Skeletal muscle tissue (tissue), 4 donors: Measurements from ENCODE around the gene ANAPC2. TPM values are rescaled to one million over a fixed set of nuclear protein-coding genes. Genes with fewer than 3 reads are reported as not detected.
"Not testable (repeated sequence)": the region's sequence is repeated elsewhere in the genome, so short reads cannot be mapped to it uniquely, and the experiment has no call there.

ENCODE experiments used
- H3K27ac ChIP-seq: one replicate; pipeline ENCODE4 v1.7.0; 2013; ENCODE audit warnings: mild to moderate bottlenecking, low read depth, low read length, inconsistent platforms
- H3K27me3 ChIP-seq, 3 donors: one replicate each; pipeline ENCODE4 v1.7.0; 2013; ENCODE audit warnings: low read length in 3 of 3; ENCODE audit not compliant: control insufficient read depth in 3 of 3, insufficient read depth in 3 of 3
- H3K36me3 ChIP-seq, 3 donors: one replicate each; pipeline ENCODE4 v1.7.0; 2013; ENCODE audit warnings: low read length in 3 of 3; ENCODE audit not compliant: control insufficient read depth in 3 of 3, insufficient read depth in 3 of 3
- H3K4me1 ChIP-seq, 3 donors: one replicate each; pipeline ENCODE4 v1.7.0; 2013; ENCODE audit warnings: low read length in 3 of 3, mild to moderate bottlenecking in 3 of 3; ENCODE audit not compliant: control insufficient read depth in 3 of 3, insufficient read depth in 3 of 3
- H3K4me3 ChIP-seq, 3 donors: one replicate each; pipeline ENCODE4 v1.7.0; 2013; ENCODE audit warnings: low read length in 3 of 3
- H3K9ac ChIP-seq, 3 donors: one replicate each; pipeline ENCODE4 v1.7.0; 2013; ENCODE audit warnings: low read length in 3 of 3, mild to moderate bottlenecking in 3 of 3, moderate library complexity in 2 of 3, low read depth in 1 of 3
- H3K9me3 ChIP-seq, 3 donors: one replicate each; pipeline ENCODE4 v1.7.0; 2013; ENCODE audit warnings: low read length in 3 of 3; ENCODE audit not compliant: control insufficient read depth in 3 of 3
- total RNA-seq: library from RNA; depleted of rRNA; stranded (reverse); fragments of >200 nt; gene quantifications from one replicate; pipeline ENCODE4 v1.2.3, GENCODE V29; 2014
- donor health status: Osteomylitis.

Gene ANAPC2
- total RNA-seq, 1 donor from 2014 or later = 21.4 TPM

DNA sequence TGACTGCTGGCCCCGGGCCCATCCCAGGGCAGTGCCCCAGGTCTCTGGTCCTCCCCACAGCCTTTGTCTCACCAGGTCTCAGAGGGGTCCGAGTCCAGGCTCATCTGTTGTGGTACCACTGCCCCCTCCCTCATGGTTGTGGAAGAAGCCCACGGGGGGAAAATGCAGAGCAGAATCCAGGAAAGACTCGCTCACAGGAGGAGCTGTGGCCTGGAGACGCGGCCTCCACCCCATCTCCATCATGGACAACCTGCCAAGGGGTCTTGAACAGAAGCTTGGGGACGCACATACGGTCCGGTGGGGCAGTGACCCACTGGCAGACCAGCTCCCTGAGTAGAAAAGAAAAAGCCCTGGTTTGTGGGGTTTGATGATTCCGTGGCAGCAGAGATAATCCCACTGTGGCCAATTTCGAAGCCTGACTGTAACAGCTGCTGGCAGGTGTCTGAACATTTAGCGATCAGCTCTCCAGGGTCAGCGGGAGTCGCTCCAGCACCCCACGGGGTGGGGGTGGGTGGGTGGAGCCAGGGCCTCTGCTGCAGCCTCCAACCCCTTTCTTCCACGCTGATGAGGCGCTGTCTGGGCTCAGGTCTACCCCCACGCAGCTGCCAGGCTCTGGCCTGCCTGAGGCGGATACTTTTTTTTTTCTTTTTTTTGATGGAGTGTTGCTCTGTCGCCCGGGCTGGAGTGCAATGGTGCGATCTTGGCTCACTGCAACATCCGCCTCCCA is 51.3 kb downstream of the ANAPC2 start:
- Histone ChIP-seq H3K4me1 (peaks cover 0 to 4% (median 0%) of the 10 kb centered on the region in 3 donors), H3K27me3 (peaks cover 63 to 66% (median 64%) of the 10 kb centered on the region in 3 donors), H3K9ac (no peak overlapping the region), H3K4me3 (no peak overlapping the region), H3K9me3 (no peaks in the 10 kb centered on the region), H3K27ac (no peak overlapping the region), H3K36me3 (no peaks in the 10 kb centered on the region)

DNA sequence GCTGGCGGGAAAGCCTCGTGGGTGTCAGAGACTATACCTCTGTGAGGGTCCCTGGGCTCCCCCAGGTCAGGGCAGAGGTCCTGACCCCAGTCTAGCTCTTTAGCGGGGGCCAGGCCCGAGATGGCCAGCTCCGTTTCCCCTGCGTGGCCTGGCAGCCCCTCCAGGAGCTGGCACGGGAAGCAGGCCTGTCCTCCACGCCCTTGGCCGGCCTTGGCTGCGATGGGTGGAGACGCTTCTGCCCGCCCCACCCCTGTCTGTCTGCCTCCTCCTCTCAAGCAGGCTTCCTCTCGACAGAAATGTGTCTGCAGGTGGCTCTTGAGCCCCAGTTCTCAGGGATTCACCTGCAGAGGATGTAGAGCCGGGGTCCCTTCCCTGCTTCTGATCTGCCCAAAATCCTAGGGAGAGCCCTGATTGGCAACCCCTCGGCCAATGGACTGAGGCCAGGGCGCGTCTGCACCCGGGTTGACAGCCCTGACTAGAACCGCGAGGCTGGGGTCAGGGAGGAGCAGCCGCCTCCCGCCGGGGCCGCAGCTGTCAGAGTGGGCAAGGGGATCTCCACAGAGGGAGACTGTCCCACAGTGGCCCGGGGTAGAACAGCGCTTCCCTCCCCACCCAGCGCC is 52.0 kb downstream of the ANAPC2 start:
- Histone ChIP-seq H3K4me1 (peaks cover 0 to 4% (median 0%) of the 10 kb centered on the region in 3 donors), H3K9ac (no peak overlapping the region), H3K4me3 (no peak overlapping the region), H3K27me3 (peaks cover 56 to 59% (median 57%) of the 10 kb centered on the region in 3 donors), H3K36me3 (no peaks in the 10 kb centered on the region), H3K27ac (no peak overlapping the region), H3K9me3 (no peaks in the 10 kb centered on the region)

DNA sequence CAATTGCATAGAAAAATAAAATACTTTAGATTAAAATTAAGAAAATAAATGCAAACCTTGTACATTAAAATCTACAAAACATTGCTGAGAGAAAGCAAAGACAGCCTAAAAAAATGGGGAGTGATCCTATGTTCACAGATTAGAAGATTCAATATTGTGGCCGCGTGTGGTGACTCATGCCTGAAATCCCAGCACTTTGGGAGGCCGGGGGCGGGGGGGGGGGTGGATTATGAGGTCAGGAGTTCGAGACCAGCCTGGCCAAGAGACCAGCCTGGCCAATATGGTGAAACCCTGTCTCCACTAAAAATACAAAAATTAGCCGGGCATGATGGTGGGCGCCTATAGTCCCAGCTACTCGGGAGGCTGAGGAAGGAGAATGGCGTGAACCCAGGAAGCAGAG is 53.2 kb downstream of the ANAPC2 start:
- not testable (repeated sequence) for H3K27ac ChIP-seq, H3K9ac ChIP-seq, H3K4me3 ChIP-seq, H3K4me1 ChIP-seq, H3K36me3 ChIP-seq, H3K9me3 ChIP-seq
- peaks cover 46 to 51% (median 50%) of the 10 kb centered on the region in 3 donors for H3K27me3 ChIP-seq

DNA sequence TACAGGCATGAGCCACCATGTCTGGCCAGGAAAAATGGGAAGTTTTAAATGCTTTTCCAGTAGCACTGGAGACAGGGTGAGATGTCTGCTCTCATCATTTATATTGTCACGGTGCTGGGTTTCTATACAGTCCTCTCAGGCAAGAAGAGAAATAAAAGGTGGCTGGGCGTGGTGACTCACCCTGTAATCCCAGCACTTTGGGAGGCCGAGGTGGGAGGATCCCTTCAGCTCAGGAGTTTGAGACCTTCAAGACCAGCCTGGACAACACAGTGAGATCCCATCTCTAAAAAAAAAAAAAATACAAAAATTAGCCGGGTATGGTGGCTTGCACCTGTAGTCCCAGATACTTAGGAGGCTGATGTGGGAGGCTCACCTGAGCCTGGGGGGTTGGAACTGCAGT is 54.2 kb downstream of the ANAPC2 start:
- Histone ChIP-seq H3K27me3 (peaks cover 37 to 46% (median 40%) of the 10 kb centered on the region in 3 donors), H3K4me3 (no peak overlapping the region), H3K9me3 (no peaks in the 10 kb centered on the region), H3K9ac (no peak overlapping the region), H3K36me3 (no peaks in the 10 kb centered on the region), H3K27ac (no peak overlapping the region), H3K4me1 (peaks cover 0 to 9% (median 2%) of the 10 kb centered on the region in 3 donors)

DNA sequence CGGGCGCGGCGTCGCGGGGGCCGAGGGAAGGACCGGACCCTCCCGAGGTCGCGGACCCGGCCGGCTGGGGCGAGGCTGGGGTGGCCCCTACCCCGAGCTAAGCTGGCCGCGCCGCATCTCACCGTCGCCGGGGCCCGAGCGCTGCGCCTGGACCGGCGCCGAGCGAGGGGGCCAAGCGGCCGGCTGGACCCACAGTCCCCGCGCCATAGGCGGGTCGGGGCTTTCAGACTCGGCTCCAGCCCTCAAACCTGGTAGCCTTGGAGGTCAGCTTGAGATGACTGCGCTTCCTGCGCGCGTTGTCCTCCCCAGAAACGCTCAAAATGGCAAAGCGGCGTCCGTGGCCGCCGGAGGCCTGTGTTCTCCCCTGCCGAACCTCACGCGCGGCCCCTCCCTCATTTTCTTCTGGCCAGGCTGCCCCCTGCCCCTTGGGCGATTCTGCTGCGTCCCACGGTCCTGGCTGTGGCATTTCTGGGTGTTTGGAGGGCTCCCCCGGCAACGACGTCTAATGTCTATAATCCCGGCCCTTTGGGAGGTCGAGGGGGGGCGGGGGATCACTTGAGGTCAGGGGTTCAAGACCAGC is 58.1 kb downstream of the ANAPC2 start:
- no peak overlapping the region for H3K27ac ChIP-seq
- no peak overlapping the region for H3K9ac ChIP-seq
- H3K4me1 ChIP-seq = peaks cover 12 to 29% (median 15%) of the 10 kb centered on the region in 3 donors
- H3K4me3 ChIP-seq = peak overlapping the region in 2 of 3 donors; percentile 80
- peaks cover 2 to 12% (median 8%) of the 10 kb centered on the region in 3 donors for H3K27me3 ChIP-seq
- H3K36me3 ChIP-seq = no peaks in the 10 kb centered on the region
- no peaks in the 10 kb centered on the region for H3K9me3 ChIP-seq

DNA sequence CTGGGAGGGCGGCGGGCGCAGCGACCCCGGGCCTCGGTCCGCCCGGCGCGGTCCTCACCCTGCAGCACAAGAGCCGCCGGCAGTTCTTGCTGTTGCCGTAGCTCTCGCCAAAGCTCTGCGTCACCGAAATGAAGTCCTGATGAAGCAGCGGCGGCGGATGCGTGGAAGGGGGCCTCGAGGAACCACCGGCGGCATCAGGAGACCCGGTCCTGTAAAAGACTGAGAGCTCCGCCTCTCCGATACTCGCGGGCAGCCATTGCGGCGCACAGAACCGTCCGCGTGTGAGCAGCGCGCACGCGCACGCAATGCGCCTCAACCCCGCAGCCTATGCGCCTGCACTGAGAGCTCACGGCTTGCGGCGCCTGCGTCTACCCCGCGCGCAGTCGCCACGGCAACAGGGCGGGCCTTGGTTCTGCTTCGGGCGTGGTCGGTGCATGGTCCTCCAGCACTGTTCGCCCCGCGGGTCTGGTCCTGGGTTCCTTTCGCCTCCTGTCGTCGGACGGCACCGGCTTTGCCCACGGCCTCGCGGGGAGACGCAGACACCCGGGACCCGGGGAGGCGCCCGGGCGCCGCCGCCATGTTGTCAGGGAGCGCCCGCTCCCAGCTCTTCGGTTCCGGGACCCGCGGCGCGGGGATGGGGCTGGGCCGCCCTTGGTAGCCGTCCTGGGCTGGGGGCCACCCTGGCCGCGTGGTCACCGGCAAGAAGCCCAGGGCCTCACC is 58.7 kb downstream of the ANAPC2 start:
- Histone ChIP-seq H3K9me3 (no peaks in the 10 kb centered on the region), H3K27me3 (peaks cover 2 to 12% (median 8%) of the 10 kb centered on the region in 3 donors), H3K9ac (peak overlapping the region; percentile 57 to 85 (median 62)), H3K4me1 (peaks cover 12 to 29% (median 15%) of the 10 kb centered on the region in 3 donors), H3K36me3 (no peaks in the 10 kb centered on the region), H3K4me3 (peak overlapping the region; percentile 65 to 80 (median 80)), H3K27ac (no peak overlapping the region)

DNA sequence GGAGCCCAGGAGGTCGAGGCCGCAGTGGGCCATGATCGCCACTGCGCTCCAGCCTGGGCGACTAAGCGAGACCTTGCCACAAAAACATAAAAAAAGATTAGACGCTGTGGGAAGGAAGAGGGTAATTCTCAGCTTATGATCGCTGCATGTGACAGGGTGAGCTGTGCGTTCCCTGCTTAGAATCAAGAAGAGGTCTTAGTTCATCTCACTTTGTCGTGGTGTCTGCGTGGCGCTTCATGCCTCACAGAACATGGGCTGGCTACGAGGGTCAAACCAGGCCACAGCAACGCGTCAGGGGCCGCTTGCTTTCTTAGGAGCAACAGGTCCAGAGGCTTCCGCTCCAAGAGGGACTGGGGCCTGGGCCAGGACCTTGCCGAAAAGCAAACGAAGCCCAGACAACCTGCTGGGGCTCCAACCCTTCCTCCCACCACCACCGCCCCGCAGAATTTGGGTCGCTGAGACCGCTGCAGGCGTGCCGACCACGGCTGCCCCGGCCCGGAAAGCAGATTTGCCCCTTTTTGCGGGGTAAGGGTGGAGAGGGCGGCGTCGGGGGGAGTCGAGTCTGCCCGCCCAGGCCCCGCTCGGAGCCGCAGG is 59.4 kb downstream of the ANAPC2 start:
- no peak overlapping the region for H3K27ac ChIP-seq
- peaks cover 2 to 9% (median 5%) of the 10 kb centered on the region in 3 donors for H3K27me3 ChIP-seq
- peak overlapping the region; percentile 65 to 80 (median 80) for H3K4me3 ChIP-seq
- peaks cover 12 to 29% (median 15%) of the 10 kb centered on the region in 3 donors for H3K4me1 ChIP-seq
- H3K9me3 ChIP-seq = no peaks in the 10 kb centered on the region
- no peaks in the 10 kb centered on the region for H3K36me3 ChIP-seq
- H3K9ac ChIP-seq = peak overlapping the region; percentile 57 to 85 (median 62)

DNA sequence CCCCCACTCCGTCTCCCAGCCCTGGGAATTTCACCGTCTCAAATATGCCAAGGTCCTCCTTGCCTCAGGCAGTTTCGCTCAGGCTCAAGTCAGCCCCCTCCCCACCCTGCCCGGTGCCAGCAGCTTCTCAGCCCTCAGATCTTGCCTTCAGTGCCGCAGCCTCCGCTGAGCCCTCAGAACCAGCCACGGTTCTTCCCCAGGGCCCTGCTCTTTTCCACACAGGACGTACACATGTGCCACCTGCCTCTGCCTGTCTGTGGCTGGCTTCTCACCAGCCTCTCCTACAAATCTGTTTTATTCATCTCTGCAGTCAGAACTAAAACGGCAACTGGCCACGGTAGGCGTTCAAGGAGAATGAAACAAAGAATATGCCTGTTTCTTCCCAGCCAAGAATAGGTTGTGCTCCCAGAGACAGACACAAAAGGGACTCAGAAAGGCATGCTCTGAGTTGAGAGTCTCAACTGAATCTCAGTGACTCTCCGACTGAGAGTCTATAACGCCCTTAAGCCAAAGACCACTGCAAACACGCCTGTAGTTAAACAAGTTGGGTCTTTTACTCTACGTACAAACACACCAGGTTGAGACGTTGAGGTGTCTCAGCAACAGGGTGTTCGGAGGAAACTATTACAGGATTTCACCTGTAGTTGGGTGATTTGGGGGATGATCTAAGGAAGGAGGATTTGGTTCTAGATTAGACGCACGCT is 60.0 kb downstream of the ANAPC2 start:
- Histone ChIP-seq H3K4me3 (peak overlapping the region; percentile 65 to 80 (median 80)), H3K9ac (peak overlapping the region in 1 of 3 donors; percentile 62)

More for the DNA sequence above, 60.0 kb downstream of the ANAPC2 start:
- Histone ChIP-seq H3K27ac (no peak overlapping the region), H3K4me1 (peaks cover 12 to 29% (median 15%) of the 10 kb centered on the region in 3 donors), H3K36me3 (no peaks in the 10 kb centered on the region), H3K9me3 (no peaks in the 10 kb centered on the region), H3K27me3 (peaks cover 2 to 9% (median 5%) of the 10 kb centered on the region in 3 donors)
